ENCODE results near the gene ALG12.

ALG12 gene

GRCh38 chr22:49929211-49929979 is 11.2 kb upstream of the ALG12 start:
- peak; percentile 83 for DNase-seq

DNA sequence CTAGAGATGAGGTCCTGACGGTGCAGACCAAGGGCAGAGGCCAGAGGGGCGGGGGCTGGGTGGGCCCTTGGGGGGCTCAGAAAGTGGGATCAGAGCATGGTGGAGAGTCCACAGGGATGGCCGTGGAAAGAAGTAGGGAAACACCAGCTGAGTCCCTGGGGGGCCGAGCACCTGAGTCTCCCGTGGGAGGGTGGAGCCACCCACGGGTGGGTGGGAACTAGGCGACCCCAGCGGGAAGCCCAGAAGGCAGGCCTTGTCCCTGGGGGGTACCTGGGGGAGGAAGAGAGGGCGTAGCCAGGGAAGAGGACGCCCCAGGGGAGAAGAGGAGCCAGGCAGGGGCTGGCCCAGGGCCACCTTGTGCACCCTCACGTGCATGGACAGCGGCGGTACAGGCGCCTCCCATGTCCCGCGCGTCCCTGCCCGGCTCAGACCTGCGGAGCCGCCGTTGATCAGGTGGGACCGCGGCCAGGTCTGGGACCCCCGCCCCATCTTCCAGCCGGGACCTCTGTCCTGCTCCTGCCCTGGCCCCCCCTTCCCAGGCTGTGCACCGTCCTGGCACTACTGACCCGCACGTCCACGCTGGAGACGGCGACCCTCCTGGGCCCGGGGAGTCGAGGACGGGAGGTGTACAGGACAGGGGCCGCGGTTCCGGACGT is 10.4 kb upstream of the ALG12 start:
- DNase-seq, result no peak

GRCh38 chr22:49928185-49928495 is 9.9 kb upstream of the ALG12 start:
- no peak for DNase-seq

DNA sequence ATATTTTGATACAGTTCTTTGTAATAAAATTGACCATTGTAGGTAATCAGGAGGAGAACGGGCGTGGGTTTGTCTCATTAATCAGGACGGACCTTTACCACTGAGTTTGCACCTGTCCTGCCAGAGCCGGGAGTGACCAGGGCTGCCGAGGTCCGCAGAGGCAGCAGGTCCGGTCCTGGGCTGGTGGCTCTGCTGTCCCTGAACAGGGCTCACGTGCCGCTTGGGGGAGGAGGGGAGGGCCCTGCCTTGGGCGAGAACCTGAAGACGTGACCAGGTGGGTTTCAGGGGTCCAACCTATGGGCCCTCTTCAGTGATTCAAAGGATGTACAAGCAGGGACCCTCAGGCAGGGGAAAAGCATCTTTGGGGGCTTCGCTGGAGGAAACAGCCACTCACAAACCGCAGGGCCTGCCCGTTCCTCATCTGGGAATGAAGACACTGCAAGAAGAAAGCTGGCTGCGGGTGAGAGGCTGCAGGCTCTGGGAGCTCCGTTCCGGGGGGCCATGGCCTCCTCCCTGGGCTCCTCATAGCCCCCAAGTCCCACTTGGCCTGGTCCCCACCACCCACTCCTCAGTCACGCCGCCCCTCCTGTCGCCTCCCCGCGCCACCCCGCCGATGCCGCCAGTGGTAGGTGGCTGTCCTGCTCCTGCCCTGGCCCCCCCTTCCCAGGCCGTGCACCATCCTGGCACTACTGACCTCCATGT is 9.4 kb upstream of the ALG12 start:
- no peak for DNase-seq

DNA sequence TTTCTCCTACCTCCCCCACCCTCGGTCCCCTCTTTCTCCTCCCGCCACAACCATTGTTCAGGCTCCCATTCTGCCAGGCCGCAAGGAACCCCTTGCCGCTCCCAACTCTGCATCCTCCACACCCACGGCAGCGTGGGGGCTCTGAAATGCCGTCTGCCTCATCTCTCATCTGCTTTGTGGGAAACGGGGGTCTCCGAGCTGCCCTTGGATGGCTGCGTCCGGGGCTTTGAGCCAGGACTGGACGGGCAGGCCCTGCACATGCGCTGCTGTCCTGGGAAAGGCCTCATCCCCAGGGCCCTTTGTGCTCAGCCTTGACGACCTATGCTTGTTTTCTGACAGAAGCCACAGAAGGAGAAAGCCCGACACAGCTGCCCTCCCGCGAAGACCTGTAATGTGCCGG is 8.7 kb upstream of the ALG12 start:
- DNase-seq, result no peak

- DNase-seq, result peak; percentile 74
Measured at GRCh38 chr22:49925525-49926128, 7.4 kb upstream of the ALG12 start.

DNA sequence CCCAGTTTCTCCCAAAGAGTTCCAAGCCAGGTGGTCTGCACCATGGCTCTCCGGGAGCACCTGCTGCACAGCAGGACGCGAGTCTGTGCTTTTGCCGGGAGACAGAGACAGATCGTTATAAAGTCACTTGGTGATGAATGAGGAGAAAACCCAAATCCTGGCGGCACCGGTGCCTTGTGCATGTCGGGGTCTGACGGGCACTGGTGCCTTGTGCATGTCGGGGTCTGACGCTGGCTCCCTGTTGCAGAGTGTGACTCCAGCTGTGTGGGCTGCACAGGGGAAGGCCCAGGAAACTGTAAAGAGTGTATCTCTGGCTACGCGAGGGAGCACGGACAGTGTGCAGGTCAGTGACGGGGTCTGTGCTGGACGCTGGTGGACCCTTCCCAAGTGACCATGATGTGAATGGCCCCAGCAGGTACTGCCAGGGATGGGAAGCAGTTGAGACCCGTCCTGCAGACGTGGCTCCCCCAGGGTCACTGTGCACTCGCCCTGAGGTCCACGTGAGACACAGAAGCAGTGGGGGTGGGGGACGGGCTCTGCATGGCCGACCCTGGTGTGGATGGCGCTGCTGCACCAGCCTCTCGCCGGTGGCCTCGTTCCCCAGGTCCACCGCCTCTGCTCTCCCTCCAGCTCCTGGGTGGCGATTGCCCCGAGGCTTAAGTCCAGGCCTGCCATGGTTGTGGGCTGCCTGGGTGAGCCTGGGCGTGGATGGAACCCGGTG is 6.0 kb upstream of the ALG12 start:
- DNase-seq, result no peak

DNA sequence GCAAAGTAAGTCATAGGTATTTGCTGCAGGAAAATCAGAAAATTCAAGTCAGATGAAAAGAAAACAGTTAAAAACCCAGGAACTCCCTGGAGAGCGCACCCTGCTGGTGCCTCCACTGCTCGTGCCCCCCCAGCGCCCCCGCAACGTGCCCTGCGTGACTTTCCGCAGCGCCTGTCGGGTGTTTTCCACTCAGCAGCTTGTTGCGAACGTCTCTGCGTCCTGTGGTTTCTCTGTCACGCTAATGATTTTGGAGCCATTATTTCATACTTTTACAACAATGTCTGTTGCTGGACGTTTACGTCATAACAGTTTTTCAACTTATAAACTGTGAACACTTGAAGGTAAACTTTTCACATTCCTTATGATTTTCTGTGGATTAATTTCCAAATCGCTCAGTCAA is 5.2 kb upstream of the ALG12 start:
- no peak for DNase-seq

DNA sequence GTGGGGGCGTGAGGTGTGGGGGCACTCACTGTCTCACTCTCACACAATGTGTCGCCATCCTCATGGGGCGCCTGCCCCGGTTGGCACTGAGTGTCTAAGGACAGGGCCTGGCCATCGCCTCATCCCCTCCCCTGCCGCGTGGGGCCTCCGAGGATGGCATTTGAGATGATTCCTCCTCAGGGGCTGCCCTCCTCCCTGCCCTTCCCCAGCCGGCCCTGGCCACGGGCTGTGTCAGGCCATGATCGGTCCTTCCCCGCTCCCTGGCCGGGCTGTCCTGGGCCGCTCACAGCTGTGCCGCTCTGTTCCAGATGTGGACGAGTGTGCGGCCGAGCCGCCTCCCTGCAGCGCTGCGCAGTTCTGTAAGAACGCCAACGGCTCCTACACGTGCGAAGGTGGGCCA is 4.7 kb upstream of the ALG12 start:
- DNase-seq, result no peak

GRCh38 chr22:49922484-49922883 is 4.2 kb upstream of the ALG12 start:
- no peak for DNase-seq

GRCh38 chr22:49921508-49922278 is 3.5 kb upstream of the ALG12 start:
- no peak for DNase-seq

GRCh38 chr22:49920859-49921258 is 2.6 kb upstream of the ALG12 start:
- no peak for DNase-seq

- no peak for DNase-seq
Measured at GRCh38 chr22:49918911-49919881, 958 bp upstream of the ALG12 start.

GRCh38 chr22:49916831-49917230 is 1.4 kb downstream of the ALG12 start:
- DNase-seq, result no peak

DNA sequence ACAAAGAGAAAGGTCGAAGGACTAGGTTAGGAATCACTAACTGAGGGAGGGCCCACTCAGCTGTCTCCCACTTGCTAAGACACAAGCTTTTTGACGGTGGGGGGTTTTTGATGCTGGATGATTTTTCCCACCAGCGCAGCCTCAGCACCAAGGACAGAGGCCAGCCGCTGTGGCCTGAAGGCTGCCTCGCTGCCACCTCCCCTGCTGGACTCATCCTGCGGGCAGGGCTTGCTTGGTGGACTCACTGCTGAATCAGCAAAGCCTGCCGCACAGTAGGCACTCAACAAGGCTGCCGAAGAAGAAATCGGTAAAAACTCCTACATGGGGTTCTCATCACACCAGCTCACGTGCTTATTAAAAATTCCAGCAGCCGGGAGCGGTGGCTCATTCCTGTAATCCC is 2.6 kb downstream of the ALG12 start:
- no peak for DNase-seq

DNA sequence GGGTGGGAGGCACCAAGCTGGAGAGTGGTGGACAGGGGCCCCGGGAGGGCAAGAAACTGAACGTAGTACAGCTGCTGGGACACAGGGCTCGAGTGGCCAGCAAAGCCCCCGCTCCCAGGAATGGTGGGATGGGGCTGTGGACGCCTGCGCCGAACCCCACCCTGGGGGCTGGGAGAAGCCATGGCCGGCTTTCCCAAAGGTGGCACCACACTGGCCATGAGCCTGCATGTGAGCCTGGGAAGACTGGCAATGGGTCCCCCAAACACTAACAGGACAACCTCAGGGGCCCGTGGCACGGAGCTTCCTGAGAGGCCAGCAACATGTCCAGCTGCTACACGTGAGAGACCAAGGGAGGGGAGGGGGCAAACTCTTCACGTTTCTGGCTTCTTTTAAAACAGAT is 4.0 kb downstream of the ALG12 start:
- no peak for DNase-seq

DNA sequence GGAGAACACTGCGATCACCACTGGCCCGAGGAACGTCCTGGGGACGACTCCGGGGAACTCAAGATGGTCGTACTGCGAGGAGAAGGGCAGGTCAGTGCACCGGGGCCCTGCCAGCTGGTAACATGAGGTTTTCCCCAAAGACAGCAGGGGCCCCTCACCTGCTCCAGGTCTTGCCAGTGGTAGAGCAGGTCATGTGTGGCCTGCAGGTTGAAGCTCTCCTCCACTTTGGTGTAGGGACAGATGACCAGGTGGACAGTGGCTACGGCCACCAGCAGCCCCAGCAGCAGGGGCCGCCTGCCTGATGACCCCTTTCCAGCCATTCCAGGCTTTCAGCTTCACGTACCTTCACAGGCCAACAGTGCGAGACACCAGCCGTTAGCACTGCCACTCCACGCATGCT is 4.8 kb downstream of the ALG12 start:
- DNase-seq, result no peak

DNA sequence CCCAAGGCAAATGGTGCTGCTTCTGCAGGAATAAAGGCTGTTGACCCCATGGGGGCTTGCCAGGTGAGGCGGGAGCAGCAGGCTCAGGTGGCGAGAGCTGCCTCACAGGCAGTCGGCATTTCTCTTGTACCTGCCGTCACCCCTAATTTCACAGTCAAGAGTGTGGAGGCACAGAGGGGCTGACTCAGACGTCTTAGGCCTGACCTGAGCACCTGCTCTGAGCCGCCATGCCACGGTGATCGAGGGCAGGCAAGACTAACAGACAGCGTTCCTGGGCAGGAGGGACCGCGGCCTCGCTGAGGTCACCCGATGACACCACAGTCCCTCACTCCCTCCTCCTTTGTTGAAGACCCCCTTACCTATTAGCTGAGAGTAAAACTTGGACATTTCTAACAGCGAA is 5.2 kb downstream of the ALG12 start:
- no peak for DNase-seq

DNA sequence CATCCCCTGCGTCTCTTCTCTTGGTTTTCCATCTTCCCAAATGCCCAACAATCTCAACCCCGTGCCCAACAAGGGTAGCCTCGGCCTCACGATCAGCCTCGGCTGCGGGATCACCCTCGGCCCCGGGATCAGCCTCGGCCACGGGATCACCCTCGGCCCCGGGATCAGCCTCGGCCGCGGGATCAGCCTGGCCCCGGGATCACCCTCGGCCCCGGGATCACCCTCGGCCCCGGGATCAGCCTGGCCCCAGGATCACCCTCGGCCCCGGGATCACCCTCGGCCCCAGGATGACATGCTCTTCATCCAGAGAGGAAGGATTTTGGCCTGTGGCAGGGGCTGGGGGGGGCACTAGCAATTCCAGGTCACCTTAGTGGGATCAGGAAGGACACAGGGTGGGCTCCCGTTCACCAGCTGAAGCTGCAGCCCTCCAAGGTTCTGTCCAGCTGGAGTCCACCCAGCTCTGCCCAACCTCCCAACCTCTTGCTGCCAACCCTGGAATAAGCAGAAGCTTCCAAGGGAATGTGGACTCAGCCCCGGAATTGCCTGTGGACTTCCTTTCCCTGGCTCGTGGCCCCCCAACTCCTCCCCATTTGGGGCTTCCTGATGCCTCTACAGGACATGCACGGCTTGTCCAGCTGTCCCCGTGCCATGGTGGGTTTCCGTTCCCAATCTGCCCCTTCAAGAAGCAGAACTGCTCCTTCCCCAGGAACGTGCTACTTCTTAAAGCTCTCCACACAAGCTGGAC is 6.2 kb downstream of the ALG12 start:
- no peak for DNase-seq
